D721Med (cell line): Measurements from ENCODE around the gene SH3GL2.

Experiments used
- DNase-seq: peaks from one replicate; pipeline ENCODE4 v3.0.0; 2011; ENCODE audit warnings: low spot score; ENCODE audit not compliant: insufficient read length
- FAIRE-seq: peaks from 2 replicates; lab custom pipeline; 2011; peaks lifted over from hg19 to GRCh38; lab: Jason Lieb, UNC
- CTCF ChIP-seq: IDR thresholded peaks from 2 replicates; pipeline ENCODE4 v1.5.1; 2012; ENCODE audit warnings: mild to moderate bottlenecking, control low read depth; ENCODE audit not compliant: insufficient read depth; ENCODE audit errors: missing control alignments

The SH3GL2 gene

GRCh38 chr9:17604556-17604955 lies 25.7 kb downstream of the SH3GL2 start:
- no peak for DNase-seq
- no peak for TF ChIP-seq CTCF
- no peak for FAIRE-seq

- DNase-seq (no peak), FAIRE-seq (peak; percentile 68)
- TF ChIP-seq CTCF: no peak
These were observed 30.6 kb downstream of the SH3GL2 start for GRCh38 chr9:17609312-17610005.

- DNase-seq (no peak), FAIRE-seq (no peak)
- TF ChIP-seq CTCF: no peak
These were observed 32.5 kb downstream of the SH3GL2 start for GRCh38 chr9:17611342-17611741.

- no peak for TF ChIP-seq CTCF
- DNase-seq: no peak
- no peak for FAIRE-seq
These were observed 33.1 kb downstream of the SH3GL2 start for GRCh38 chr9:17611917-17612316.

GRCh38 chr9:17613758-17614157 lies 34.9 kb downstream of the SH3GL2 start:
- peak; percentile 44 for FAIRE-seq
- no peak for TF ChIP-seq CTCF
- no peak for DNase-seq

- DNase-seq (no peak), FAIRE-seq (no peak)
- no peak for TF ChIP-seq CTCF
These were observed 35.4 kb downstream of the SH3GL2 start for GRCh38 chr9:17614250-17614649.

GRCh38 chr9:17614903-17615302 lies 36.0 kb downstream of the SH3GL2 start:
- DNase-seq (no peak), FAIRE-seq (no peak)
- TF ChIP-seq CTCF: no peak
